Measurements from ENCODE around the gene FHIT.

FHIT gene

GRCh38 chr3:60276615-60277014 is 974.6 kb downstream of the FHIT start:
- H3K9me2 ChIP-seq (replicated peaks; ENCODE audit: insufficient read depth, low read length): no peaks in the 10 kb centered on the region
- no peaks in the 10 kb centered on the region for H3K27me3 ChIP-seq (ENCODE audit: low read length)
- no peak overlapping the region for H3K4me2 ChIP-seq (ENCODE audit: low read depth, low read length, poor library complexity, severe bottlenecking)
- no peak overlapping the region for H3K27ac ChIP-seq (ENCODE audit: low read depth, low read length)
- H3K9me3 ChIP-seq (ENCODE audit: insufficient read depth, low read length): no peaks in the 10 kb centered on the region
- H3K36me3 ChIP-seq (ENCODE audit: low read length): no peaks in the 10 kb centered on the region
- no peak for TF ChIP-seq CTCF (IDR thresholded peaks at IDR 0.05; ENCODE audit: insufficient read depth, low read length, poor library complexity, severe bottlenecking)
- no peak for TF ChIP-seq EZH2phosphoT487 (conservative IDR thresholded peaks at IDR 0.05; ENCODE audit: low read length)
- H4K20me1 ChIP-seq (ENCODE audit: low read depth, low read length): no peaks in the 10 kb centered on the region
- H3K4me3 ChIP-seq (ENCODE audit: insufficient read depth, low read length, poor library complexity, severe bottlenecking): no peak overlapping the region
- H3K9ac ChIP-seq (ENCODE audit: low read length): no peak overlapping the region
- H2AFZ ChIP-seq (ENCODE audit: low read depth, low read length, severe bottlenecking): no peak overlapping the region
- H3F3A ChIP-seq (ENCODE audit: insufficient read depth): no peaks in the 10 kb centered on the region
- H3K79me2 ChIP-seq (ENCODE audit: insufficient read depth, low read length): no peaks in the 10 kb centered on the region

GRCh38 chr3:60274646-60275045 is 976.6 kb downstream of the FHIT start:
- Histone ChIP-seq H3K27me3 (ENCODE audit: low read length) (no peaks in the 10 kb centered on the region), H3K36me3 (ENCODE audit: low read length) (no peaks in the 10 kb centered on the region), H3K9me3 (ENCODE audit: insufficient read depth, low read length) (no peaks in the 10 kb centered on the region), H3K79me2 (ENCODE audit: insufficient read depth, low read length) (no peaks in the 10 kb centered on the region), H3F3A (ENCODE audit: insufficient read depth) (no peaks in the 10 kb centered on the region), H3K27ac (ENCODE audit: low read depth, low read length) (no peak overlapping the region), H3K9ac (ENCODE audit: low read length) (no peak overlapping the region), H3K4me3 (ENCODE audit: insufficient read depth, low read length, poor library complexity, severe bottlenecking) (no peak overlapping the region), H4K20me1 (ENCODE audit: low read depth, low read length) (no peaks in the 10 kb centered on the region), H3K9me2 (replicated peaks; ENCODE audit: insufficient read depth, low read length) (no peaks in the 10 kb centered on the region), H3K4me2 (ENCODE audit: low read depth, low read length, poor library complexity, severe bottlenecking) (no peak overlapping the region), H2AFZ (ENCODE audit: low read depth, low read length, severe bottlenecking) (no peak overlapping the region)
- TF ChIP-seq CTCF (IDR thresholded peaks at IDR 0.05; ENCODE audit: insufficient read depth, low read length, poor library complexity, severe bottlenecking): no peak
- no peak for TF ChIP-seq EZH2phosphoT487 (conservative IDR thresholded peaks at IDR 0.05; ENCODE audit: low read length)

- H3K27me3 ChIP-seq (ENCODE audit: low read length): no peaks in the 10 kb centered on the region
- H3K9me3 ChIP-seq (ENCODE audit: insufficient read depth, low read length): no peaks in the 10 kb centered on the region
- H3K9ac ChIP-seq (ENCODE audit: low read length): no peak overlapping the region
- no peaks in the 10 kb centered on the region for H3F3A ChIP-seq (ENCODE audit: insufficient read depth)
- H3K27ac ChIP-seq (ENCODE audit: low read depth, low read length): no peak overlapping the region
- no peak overlapping the region for H2AFZ ChIP-seq (ENCODE audit: low read depth, low read length, severe bottlenecking)
- no peaks in the 10 kb centered on the region for H3K79me2 ChIP-seq (ENCODE audit: insufficient read depth, low read length)
- H3K4me3 ChIP-seq (ENCODE audit: insufficient read depth, low read length, poor library complexity, severe bottlenecking): no peak overlapping the region
- no peaks in the 10 kb centered on the region for H4K20me1 ChIP-seq (ENCODE audit: low read depth, low read length)
- no peak overlapping the region for H3K4me2 ChIP-seq (ENCODE audit: low read depth, low read length, poor library complexity, severe bottlenecking)
- H3K36me3 ChIP-seq (ENCODE audit: low read length): no peaks in the 10 kb centered on the region
- no peak for TF ChIP-seq EZH2phosphoT487 (conservative IDR thresholded peaks at IDR 0.05; ENCODE audit: low read length)
- TF ChIP-seq CTCF (IDR thresholded peaks at IDR 0.05; ENCODE audit: insufficient read depth, low read length, poor library complexity, severe bottlenecking): no peak
- no peaks in the 10 kb centered on the region for H3K9me2 ChIP-seq (replicated peaks; ENCODE audit: insufficient read depth, low read length)
These were observed 977.2 kb downstream of the FHIT start for GRCh38 chr3:60274098-60274497.
